Mucosa of rectum (tissue), 2 donors: ENCODE measurements around the gene EPHB2.

ENCODE experiments used
- H3K27ac ChIP-seq, 2 donors: one replicate each; pipeline ENCODE4 v1.7.0; 2013; ENCODE audit warnings: inconsistent platforms in 2 of 2, low read depth in 2 of 2, low read length in 2 of 2
- H3K27me3 ChIP-seq, 2 donors: one replicate each; pipeline ENCODE4 v1.7.0; 2013; ENCODE audit warnings: low read length in 2 of 2; ENCODE audit not compliant: control insufficient read depth in 2 of 2, insufficient read depth in 2 of 2
- H3K36me3 ChIP-seq, 2 donors: one replicate each; pipeline ENCODE4 v1.7.0; 2013; ENCODE audit warnings: low read length in 2 of 2; ENCODE audit not compliant: control insufficient read depth in 2 of 2, insufficient read depth in 2 of 2
- H3K4me1 ChIP-seq, 2 donors: one replicate each; pipeline ENCODE4 v1.7.0; 2013; ENCODE audit warnings: low read length in 2 of 2, mild to moderate bottlenecking in 1 of 2; ENCODE audit not compliant: control insufficient read depth in 2 of 2, insufficient read depth in 2 of 2
- H3K4me3 ChIP-seq, 2 donors: one replicate each; pipeline ENCODE4 v1.7.0; 2013; ENCODE audit warnings: low read length in 2 of 2
- H3K9ac ChIP-seq, 2 donors: one replicate each; pipeline ENCODE4 v1.7.0; 2013; ENCODE audit warnings: low read length in 2 of 2, low read depth in 1 of 2, mild to moderate bottlenecking in 1 of 2
- H3K9me3 ChIP-seq, 2 donors: one replicate each; pipeline ENCODE4 v1.7.0; 2013; ENCODE audit warnings: low read length in 2 of 2; ENCODE audit not compliant: control insufficient read depth in 2 of 2
- donor health status: healthy.
- donor health status: Normal muscosa, but diverticular disease.

Gene EPHB2

DNA sequence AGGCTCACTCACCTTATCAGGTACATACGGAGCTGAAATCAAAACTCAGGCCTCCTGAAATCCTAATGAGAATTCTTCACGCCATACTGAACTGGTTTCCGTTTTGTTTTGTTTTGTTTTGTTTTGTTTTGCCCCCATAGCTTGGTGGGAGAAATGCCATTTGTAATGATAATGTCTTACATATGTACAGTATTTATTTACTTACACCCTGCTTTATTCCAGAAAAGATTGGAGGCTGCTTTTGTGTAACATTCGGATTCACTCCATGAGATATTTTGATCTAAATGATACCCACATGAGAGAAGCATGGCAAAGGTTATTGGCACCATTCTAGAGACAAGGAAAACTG is 84.7 kb downstream of the EPHB2 start:
- Histone ChIP-seq H3K4me3 (no peak overlapping the region), H3K36me3 (peaks cover 20 to 24% of the 10 kb centered on the region in 2 donors), H3K9ac (no peak overlapping the region), H3K27ac (no peak overlapping the region), H3K9me3 (no peaks in the 10 kb centered on the region), H3K27me3 (no peaks in the 10 kb centered on the region), H3K4me1 (peaks cover 23 to 25% of the 10 kb centered on the region in 2 donors)

DNA sequence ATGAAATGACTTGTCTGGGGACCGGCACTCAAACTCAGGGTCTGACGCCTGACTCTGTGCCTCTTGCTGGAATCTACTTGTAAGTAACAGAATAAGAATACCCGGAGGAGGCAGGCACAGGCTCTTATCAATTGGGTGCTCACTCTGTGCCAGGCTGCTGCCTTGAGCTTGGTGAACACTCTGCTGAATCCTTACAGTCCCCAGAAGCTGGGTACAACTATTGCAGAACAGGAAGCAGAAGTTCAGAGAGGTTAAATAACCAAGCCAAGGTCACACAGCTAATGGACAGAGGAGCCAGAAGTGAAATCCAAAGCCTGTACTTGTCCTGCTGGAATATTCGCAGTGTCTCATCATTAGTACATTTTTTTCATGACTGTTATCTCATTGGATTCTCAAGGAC is 86.0 kb downstream of the EPHB2 start:
- Histone ChIP-seq H3K4me1 (peaks cover 14 to 19% of the 10 kb centered on the region in 2 donors), H3K9me3 (no peaks in the 10 kb centered on the region), H3K9ac (no peak overlapping the region), H3K4me3 (no peak overlapping the region), H3K36me3 (peaks cover 20 to 27% of the 10 kb centered on the region in 2 donors), H3K27ac (no peak overlapping the region), H3K27me3 (no peaks in the 10 kb centered on the region)

DNA sequence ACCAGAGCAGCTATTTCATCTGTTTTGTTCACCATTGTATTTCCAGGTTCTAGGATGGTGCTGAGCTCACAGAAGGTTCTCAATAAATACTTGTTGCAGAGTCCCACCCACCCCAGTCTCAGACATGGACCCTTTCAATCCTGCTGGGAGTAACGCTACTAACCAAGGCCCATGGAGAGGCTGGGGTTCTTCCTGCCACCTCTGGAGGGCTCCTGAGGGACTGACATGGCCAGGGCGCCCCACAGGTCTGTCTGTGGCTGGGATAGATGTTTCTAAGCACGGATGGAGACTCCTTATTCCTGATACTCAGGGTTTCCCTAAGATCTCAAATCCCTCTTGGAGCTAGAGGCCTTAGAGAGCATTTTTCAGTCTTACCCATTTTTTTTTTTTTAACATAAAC is 87.4 kb downstream of the EPHB2 start:
- no peak overlapping the region for H3K27ac ChIP-seq
- no peaks in the 10 kb centered on the region for H3K9me3 ChIP-seq
- no peaks in the 10 kb centered on the region for H3K27me3 ChIP-seq
- H3K36me3 ChIP-seq = peaks cover 20 to 27% of the 10 kb centered on the region in 2 donors
- peaks cover 14 to 19% of the 10 kb centered on the region in 2 donors for H3K4me1 ChIP-seq
- H3K4me3 ChIP-seq = no peak overlapping the region
- no peak overlapping the region for H3K9ac ChIP-seq

DNA sequence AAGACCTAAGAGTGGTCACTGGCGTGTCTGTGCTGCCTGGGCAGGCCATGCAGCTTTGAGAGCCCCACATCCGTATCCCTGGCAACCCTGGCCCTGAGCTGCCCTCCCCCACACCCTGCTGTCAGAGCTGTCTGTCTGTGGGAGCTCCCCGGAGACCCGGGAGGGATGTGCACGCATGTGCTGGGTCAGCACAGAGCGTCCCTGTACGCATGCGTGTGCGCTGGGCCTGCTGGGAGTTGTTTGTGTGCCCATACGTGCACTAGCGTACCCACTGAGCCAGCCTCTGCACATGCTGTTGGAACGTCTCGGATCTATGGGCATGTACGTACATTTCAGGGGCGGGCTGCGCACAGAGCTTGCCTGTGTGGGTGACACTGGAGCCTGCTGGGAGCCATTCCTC is 89.3 kb downstream of the EPHB2 start:
- H3K4me3 ChIP-seq = no peak overlapping the region
- H3K36me3 ChIP-seq = peaks cover 20 to 27% of the 10 kb centered on the region in 2 donors
- peaks cover 5 to 8% of the 10 kb centered on the region in 2 donors for H3K4me1 ChIP-seq
- no peaks in the 10 kb centered on the region for H3K27me3 ChIP-seq
- no peaks in the 10 kb centered on the region for H3K9me3 ChIP-seq
- no peak overlapping the region for H3K9ac ChIP-seq
- H3K27ac ChIP-seq = no peak overlapping the region

DNA sequence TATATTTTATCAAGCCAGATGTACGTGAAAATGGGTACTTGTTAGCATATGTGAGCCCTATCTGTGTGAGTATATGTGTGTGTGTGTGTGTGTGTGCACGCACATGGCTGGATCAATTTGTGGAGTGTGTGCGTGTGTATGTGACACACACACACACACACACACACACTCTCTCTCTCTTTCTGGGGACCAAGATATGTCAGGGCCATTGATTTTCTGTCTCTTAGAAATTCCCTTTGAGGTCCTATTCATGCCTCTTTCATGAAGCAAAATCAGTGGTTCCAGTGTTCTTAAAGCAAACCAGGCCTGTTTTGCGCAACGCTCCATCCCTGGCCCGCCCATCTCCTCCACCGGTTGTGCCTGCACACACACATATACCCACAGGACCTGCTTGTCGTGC is 90.0 kb downstream of the EPHB2 start:
- no peak overlapping the region for H3K4me3 ChIP-seq

DNA sequence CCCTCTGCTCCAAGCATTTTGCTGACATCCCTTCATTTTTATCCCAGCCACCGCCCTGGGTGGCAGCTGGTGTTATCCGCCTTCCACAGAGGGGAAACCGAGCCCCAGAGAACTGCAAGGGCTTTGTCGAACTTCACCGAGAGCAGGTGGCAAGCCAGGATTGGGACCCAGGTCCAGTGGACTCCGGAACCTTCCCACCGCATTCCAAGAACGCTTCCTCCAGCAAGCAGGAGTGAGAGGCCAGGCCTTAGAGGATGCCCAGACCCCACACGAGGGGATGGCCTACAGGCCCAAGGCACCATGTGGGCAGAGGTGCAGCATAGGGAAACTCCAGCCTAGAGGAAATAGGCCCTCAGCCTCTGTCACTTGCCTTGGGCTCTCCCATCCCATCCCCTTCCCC is 90.7 kb downstream of the EPHB2 start:
- Histone ChIP-seq H3K9ac (no peak overlapping the region), H3K27ac (no peak overlapping the region), H3K36me3 (peaks cover 15 to 24% of the 10 kb centered on the region in 2 donors), H3K4me1 (peaks cover 0 to 1% of the 10 kb centered on the region in 2 donors), H3K4me3 (no peak overlapping the region), H3K27me3 (no peaks in the 10 kb centered on the region), H3K9me3 (no peaks in the 10 kb centered on the region)

More for the DNA sequence above, 90.0 kb downstream of the EPHB2 start:
- no peaks in the 10 kb centered on the region for H3K9me3 ChIP-seq
- peaks cover 20 to 26% of the 10 kb centered on the region in 2 donors for H3K36me3 ChIP-seq
- H3K27ac ChIP-seq = no peak overlapping the region
- H3K4me1 ChIP-seq = peaks cover 0 to 4% of the 10 kb centered on the region in 2 donors
- no peaks in the 10 kb centered on the region for H3K27me3 ChIP-seq
- H3K9ac ChIP-seq = no peak overlapping the region

DNA sequence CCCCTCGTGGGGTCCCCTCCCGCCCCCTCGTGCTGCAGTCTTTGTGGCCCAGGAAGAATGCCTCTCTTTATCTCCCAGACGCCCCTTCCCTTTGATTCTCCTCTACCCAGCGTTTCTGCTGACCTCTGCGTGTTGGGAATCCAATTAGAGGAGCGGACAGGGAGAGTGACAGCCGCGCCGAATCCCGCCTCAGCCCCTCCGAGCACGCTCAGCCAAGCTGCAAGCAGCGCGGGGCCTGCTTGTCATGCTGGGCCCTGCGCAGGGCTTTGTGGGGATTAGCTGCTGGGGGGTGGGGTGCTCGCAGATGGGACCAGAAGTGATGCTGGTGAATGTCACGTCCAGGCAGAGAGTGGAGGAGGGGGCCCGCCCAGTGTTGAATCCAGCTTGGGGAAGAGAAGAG is 91.1 kb downstream of the EPHB2 start:
- Histone ChIP-seq H3K36me3 (peaks cover 15 to 24% of the 10 kb centered on the region in 2 donors), H3K4me3 (no peak overlapping the region), H3K9ac (no peak overlapping the region), H3K4me1 (no peaks in the 10 kb centered on the region), H3K27me3 (no peaks in the 10 kb centered on the region), H3K27ac (no peak overlapping the region), H3K9me3 (no peaks in the 10 kb centered on the region)

DNA sequence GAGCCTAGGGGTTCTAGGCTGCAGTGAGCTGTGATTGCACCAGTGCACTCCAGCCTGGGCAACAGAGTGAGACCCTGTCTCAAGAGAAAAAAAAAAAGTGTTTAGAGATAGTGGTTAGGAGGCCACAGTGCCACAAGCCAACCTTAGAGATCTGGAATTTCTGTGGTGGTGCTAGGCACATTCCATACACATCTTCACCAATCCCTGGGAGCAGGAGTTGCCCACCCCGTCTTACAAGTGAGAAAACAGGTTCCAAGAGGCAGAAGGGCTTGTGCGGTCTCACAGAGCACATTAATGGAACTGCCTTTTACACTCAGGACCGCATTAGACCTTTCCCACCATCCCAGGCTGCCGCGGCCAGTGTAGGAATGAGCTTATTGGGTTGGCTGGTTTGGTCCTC is 93.2 kb downstream of the EPHB2 start:
- no peaks in the 10 kb centered on the region for H3K9me3 ChIP-seq
- no peaks in the 10 kb centered on the region for H3K27me3 ChIP-seq
- H3K36me3 ChIP-seq = peaks cover 12 to 14% of the 10 kb centered on the region in 2 donors
- no peak overlapping the region for H3K27ac ChIP-seq
- peaks cover 0 to 1% of the 10 kb centered on the region in 2 donors for H3K4me1 ChIP-seq
- H3K9ac ChIP-seq = no peak overlapping the region
- H3K4me3 ChIP-seq = no peak overlapping the region

DNA sequence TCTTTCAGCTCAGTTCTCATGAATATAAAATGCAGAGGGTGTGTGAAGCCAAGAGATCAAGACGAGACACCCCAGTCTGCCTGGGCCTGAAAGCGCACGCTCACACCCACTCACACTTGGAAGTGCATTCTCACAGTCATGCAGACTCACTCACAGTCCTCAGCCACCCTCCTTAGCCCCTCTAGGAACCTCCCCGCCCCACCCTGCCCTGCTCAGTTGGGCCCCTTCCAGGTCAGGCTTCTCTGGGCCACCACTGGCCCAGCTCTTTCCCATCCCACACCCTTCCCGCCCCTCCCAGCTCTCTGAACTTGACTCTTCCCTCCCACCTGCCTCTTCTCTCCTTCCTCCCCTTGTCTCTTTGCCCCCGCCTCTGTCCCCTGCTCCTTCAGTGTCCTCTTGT is 93.8 kb downstream of the EPHB2 start:
- Histone ChIP-seq H3K9ac (no peak overlapping the region), H3K27me3 (no peaks in the 10 kb centered on the region), H3K9me3 (no peaks in the 10 kb centered on the region), H3K36me3 (peaks cover 7 to 8% of the 10 kb centered on the region in 2 donors), H3K4me1 (peaks cover 0 to 3% of the 10 kb centered on the region in 2 donors), H3K4me3 (no peak overlapping the region), H3K27ac (no peak overlapping the region)

DNA sequence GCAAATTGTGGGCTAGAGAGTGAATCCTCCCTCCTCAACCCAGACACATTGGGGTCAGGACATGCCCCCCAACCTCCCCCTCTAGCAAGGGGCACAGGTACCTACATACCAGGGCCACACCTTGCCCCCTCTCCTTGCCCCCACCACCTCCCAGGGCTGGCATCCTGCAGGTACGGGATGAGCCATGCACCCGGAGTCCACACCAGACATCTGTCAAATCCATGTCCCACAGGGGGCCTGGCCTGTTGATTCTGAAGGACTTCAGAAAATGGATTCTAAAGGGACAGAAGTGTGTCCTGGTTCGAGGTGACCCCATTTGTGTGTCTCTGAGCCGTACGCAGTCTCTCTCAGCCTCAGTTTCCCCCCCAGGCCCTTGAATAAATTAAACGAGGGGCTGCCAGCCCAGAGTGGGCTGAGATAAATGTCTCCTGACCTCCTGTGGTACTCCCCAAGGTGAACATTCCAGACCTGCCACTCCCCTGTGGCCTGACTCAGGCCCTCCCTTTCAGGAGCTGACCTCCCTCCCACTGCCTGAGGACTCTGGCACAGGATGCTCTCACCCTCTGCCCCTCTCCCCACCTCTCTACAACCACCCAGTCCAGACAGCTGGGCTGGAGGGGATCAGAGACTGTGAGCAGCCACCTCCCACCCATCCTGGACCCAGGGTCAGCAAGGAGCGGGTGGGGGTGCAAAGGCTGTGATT is 94.5 kb downstream of the EPHB2 start:
- H3K36me3 ChIP-seq = peaks cover 3 to 8% of the 10 kb centered on the region in 2 donors
- H3K27me3 ChIP-seq = no peaks in the 10 kb centered on the region
- no peak overlapping the region for H3K9ac ChIP-seq
- H3K4me3 ChIP-seq = no peak overlapping the region
- H3K27ac ChIP-seq = no peak overlapping the region
- no peaks in the 10 kb centered on the region for H3K9me3 ChIP-seq
- H3K4me1 ChIP-seq = peaks cover 0 to 3% of the 10 kb centered on the region in 2 donors
